SK-N-SH (cell line): Measurements from ENCODE around the gene FOXA1. TPM values are rescaled to one million over a fixed set of nuclear protein-coding genes. Genes with fewer than 3 reads are reported as not detected.

ENCODE experiments used
- CTCF ChIA-PET: fragments of 300-600, 350-600 bp; formaldehyde crosslinking; extraction: SDS; loops from one replicate; lab custom pipeline; 2021; lab: Yijun Ruan, JAX
- POLR2A ChIA-PET: fragments of 350-600 bp; sonication (Branson Sonifier 250); formaldehyde crosslinking; extraction: SDS; loops from one replicate; lab custom pipeline; 2020; ENCODE audit warnings: antibody characterized with exemption, inconsistent platforms; lab: Yijun Ruan, JAX
- DNase-seq: peaks from one replicate; pipeline ENCODE4 v3.0.0; 2012
- H2AFZ ChIP-seq: fragments of 200-600 bp; sonication (generic); 2 replicates; pipeline ENCODE4 v1.8.1; 2016; ENCODE audit warnings: antibody characterized with exemption, mild to moderate bottlenecking, low read depth
- H3F3A ChIP-seq: fragments of 200-600 bp; sonication (generic); replicated peaks from 2 replicates; pipeline ENCODE3; 2016; ENCODE audit warnings: antibody characterized with exemption, mild to moderate bottlenecking; ENCODE audit not compliant: insufficient read depth
- H3K27ac ChIP-seq, 2 experiments: fragments of 200-500 bp in 1 of 2; fragments of 200-600 bp in 1 of 2; sonication (Bioruptor generic) in 1 of 2; sonication (generic), shearing (Covaris generic) in 1 of 2; 2 replicates each; pipeline versions ENCODE4 v1.5.1 to v1.6.1; 2014 to 2016; ENCODE audit warnings: low read depth in 2 of 2, inconsistent platforms in 1 of 2, low read length in 1 of 2, mild to moderate bottlenecking in 1 of 2, mixed read lengths in 1 of 2
- H3K27me3 ChIP-seq: fragments of 200-600 bp; sonication (generic), shearing (Covaris generic); 2 replicates; pipeline ENCODE4 v1.6.1; 2016; ENCODE audit warnings: mixed run types; ENCODE audit not compliant: insufficient read depth
- H3K36me3 ChIP-seq, 2 experiments: fragments of 200-500 bp in 1 of 2; fragments of 200-600 bp in 1 of 2; sonication (Bioruptor generic) in 1 of 2; sonication (generic) in 1 of 2; replicated peaks in 1 of 2; 2 replicates each; pipeline versions ENCODE3 to v1.5.1; 2014 to 2016; ENCODE audit warnings: low read length in 1 of 2, mild to moderate bottlenecking in 1 of 2; ENCODE audit not compliant: insufficient read depth in 2 of 2, control insufficient read depth in 1 of 2
- H3K4me1 ChIP-seq, 2 experiments: fragments of 200-500 bp in 1 of 2; fragments of 200-600 bp in 1 of 2; sonication (Bioruptor generic) in 1 of 2; sonication (generic), shearing (Covaris generic) in 1 of 2; 2 replicates each; pipeline versions ENCODE4 v1.5.1 to v1.6.1; 2014 to 2016; ENCODE audit warnings: low read depth in 1 of 2, low read length in 1 of 2, mixed run types in 1 of 2; ENCODE audit not compliant: insufficient read depth in 2 of 2, control insufficient read depth in 1 of 2
- H3K4me2 ChIP-seq: fragments of 200-600 bp; sonication (generic), shearing (Covaris generic); 2 replicates; pipeline ENCODE4 v1.6.1; 2017; ENCODE audit warnings: mixed run types
- H3K4me3 ChIP-seq, 2 experiments: fragments of 200-500 bp in 1 of 2; fragments of 200-600 bp in 1 of 2; sonication (Bioruptor generic) in 1 of 2; sonication (generic), shearing (Covaris generic) in 1 of 2; 2 replicates each; pipeline versions ENCODE4 v1.5.1 to v1.8.1; 2014 to 2016; ENCODE audit warnings: low read depth in 2 of 2, inconsistent platforms in 1 of 2, low read length in 1 of 2, mild to moderate bottlenecking in 1 of 2, mixed read lengths in 1 of 2, moderate library complexity in 1 of 2
- H3K79me2 ChIP-seq: fragments of 200-600 bp; sonication (generic); 2 replicates; pipeline ENCODE4 v1.8.1; 2017; ENCODE audit warnings: mild to moderate bottlenecking; ENCODE audit not compliant: insufficient read depth
- H3K9ac ChIP-seq: fragments of 200-600 bp; sonication (generic); 2 replicates; pipeline ENCODE4 v1.6.1; 2017; ENCODE audit warnings: mixed run types
- H3K9me2 ChIP-seq: fragments of 200-600 bp; sonication (generic); 2 replicates; pipeline ENCODE4 v1.6.1; 2017; ENCODE audit warnings: mixed run types
- H3K9me3 ChIP-seq: fragments of 200-600 bp; sonication (generic); 2 replicates; pipeline ENCODE4 v1.6.1; 2017; ENCODE audit warnings: mixed run types, mild to moderate bottlenecking, moderate library complexity
- H4K20me1 ChIP-seq: fragments of 200-600 bp; sonication (generic); 2 replicates; pipeline ENCODE4 v1.6.1; 2017; ENCODE audit warnings: mild to moderate bottlenecking, mixed run types; ENCODE audit not compliant: insufficient read depth
- CHD2 ChIP-seq: fragments of 150-350 bp; IDR thresholded peaks from 2 replicates; pipeline ENCODE4 v1.6.1; 2018; ENCODE audit warnings: low read length; ENCODE audit not compliant: partially characterized antibody
- CTCF ChIP-seq: fragments of 200-600 bp; sonication (generic); IDR thresholded peaks from 2 replicates; pipeline ENCODE4 v1.6.1; 2017; ENCODE audit warnings: antibody characterized with exemption, mild to moderate bottlenecking, moderate library complexity
- EZH2phosphoT487 ChIP-seq: fragments of 200-600 bp; sonication (generic); IDR thresholded peaks from 2 replicates; pipeline ENCODE4 v1.6.1; 2017; ENCODE audit warnings: low read depth, mixed run types, mild to moderate bottlenecking, antibody characterized with exemption, moderate library complexity, borderline replicate concordance
- FOSL2 ChIP-seq: IDR thresholded peaks from 2 replicates; pipeline ENCODE4 v1.4.0; 2012; ENCODE audit warnings: low read depth, mild to moderate bottlenecking, moderate library complexity, borderline replicate concordance
- JUND ChIP-seq: IDR thresholded peaks from 2 replicates; pipeline ENCODE4 v1.4.0; 2012
- MXI1 ChIP-seq: IDR thresholded peaks from 2 replicates; pipeline ENCODE4 v1.6.1; 2012; ENCODE audit warnings: mild to moderate bottlenecking, low read depth, low read length, improper control_type of control experiment
- NFIC ChIP-seq: IDR thresholded peaks from 2 replicates; pipeline ENCODE4 v1.4.0; 2012; ENCODE audit warnings: borderline replicate concordance
- POLR2AphosphoS5 ChIP-seq: IDR thresholded peaks from 2 replicates; pipeline ENCODE4 v1.6.1; 2012; ENCODE audit warnings: low read depth, low read length
- RCOR1 ChIP-seq: fragments of 150-350 bp; IDR thresholded peaks from 2 replicates; pipeline ENCODE4 v1.6.1; 2017; ENCODE audit warnings: antibody characterized with exemption, low read length
- RFX5 ChIP-seq: IDR thresholded peaks from 2 replicates; pipeline ENCODE4 v1.6.1; 2012; ENCODE audit warnings: mild to moderate bottlenecking, improper control_type of control experiment, low read length
- SIN3A ChIP-seq: IDR thresholded peaks from 2 replicates; pipeline ENCODE4 v1.6.1; 2012; ENCODE audit warnings: low read depth, mild to moderate bottlenecking, low read length, moderate library complexity, borderline replicate concordance
- TAF1 ChIP-seq: IDR thresholded peaks from 2 replicates; pipeline ENCODE4 v1.6.1; 2012; ENCODE audit warnings: low read depth, mild to moderate bottlenecking, low read length, moderate library complexity, borderline replicate concordance
- TEAD4 ChIP-seq: IDR thresholded peaks from 2 replicates; pipeline ENCODE4 v1.4.0; 2012; ENCODE audit warnings: mild to moderate bottlenecking, borderline replicate concordance; ENCODE audit not compliant: insufficient read depth
- YY1 ChIP-seq: IDR thresholded peaks from 2 replicates; pipeline ENCODE4 v1.4.0; 2012; ENCODE audit warnings: low read depth, mild to moderate bottlenecking
- ZBTB33 ChIP-seq: IDR thresholded peaks from 2 replicates; pipeline ENCODE4 v1.4.0; 2012; ENCODE audit warnings: low read depth, borderline replicate concordance
- WGBS: methylation state at CpG from one replicate; pipeline ENCODE4 v1.1.6; 2017; ENCODE audit warnings: low lambda C conversion rate; 5-methylcytosine and 5-hydroxymethylcytosine counted together
- polyA plus RNA-seq, 3 experiments: library from polyadenylated mRNA; depleted of rRNA; stranded (reverse); fragments of >200 nt; gene quantifications; 2 replicates each; pipeline ENCODE4 v1.2.3, GENCODE V29; 2012
- TF ChIP-seq, protein P1 (sequence below): fragments of 150-350 bp; IDR thresholded peaks from 2 replicates; pipeline ENCODE4 v1.6.1; 2017; ENCODE audit warnings: antibody characterized with exemption, low read length, low read depth, borderline replicate concordance
- TF ChIP-seq, protein P2 (sequence below): fragments of 150-350 bp; IDR thresholded peaks from 2 replicates; pipeline ENCODE4 v1.6.1; 2016; ENCODE audit warnings: mild to moderate bottlenecking, low read depth, low read length

FOXA1 gene
- polyA plus RNA-seq, 1 of the 3 experiments (the other 2 are of a cell fraction), result not detected

- no peak for DNase-seq
- H3F3A ChIP-seq, result no peaks in the 10 kb centered on the region
- ChIA-PET CTCF (no interaction called here), POLR2A (no interaction called here)
- no peaks in the 10 kb centered on the region for H3K9me2 ChIP-seq
- no peaks in the 10 kb centered on the region for H4K20me1 ChIP-seq
- TF ChIP-seq, protein P1, sequence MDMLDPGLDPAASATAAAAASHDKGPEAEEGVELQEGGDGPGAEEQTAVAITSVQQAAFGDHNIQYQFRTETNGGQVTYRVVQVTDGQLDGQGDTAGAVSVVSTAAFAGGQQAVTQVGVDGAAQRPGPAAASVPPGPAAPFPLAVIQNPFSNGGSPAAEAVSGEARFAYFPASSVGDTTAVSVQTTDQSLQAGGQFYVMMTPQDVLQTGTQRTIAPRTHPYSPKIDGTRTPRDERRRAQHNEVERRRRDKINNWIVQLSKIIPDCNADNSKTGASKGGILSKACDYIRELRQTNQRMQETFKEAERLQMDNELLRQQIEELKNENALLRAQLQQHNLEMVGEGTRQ, result no peak
- TF ChIP-seq, protein P2, sequence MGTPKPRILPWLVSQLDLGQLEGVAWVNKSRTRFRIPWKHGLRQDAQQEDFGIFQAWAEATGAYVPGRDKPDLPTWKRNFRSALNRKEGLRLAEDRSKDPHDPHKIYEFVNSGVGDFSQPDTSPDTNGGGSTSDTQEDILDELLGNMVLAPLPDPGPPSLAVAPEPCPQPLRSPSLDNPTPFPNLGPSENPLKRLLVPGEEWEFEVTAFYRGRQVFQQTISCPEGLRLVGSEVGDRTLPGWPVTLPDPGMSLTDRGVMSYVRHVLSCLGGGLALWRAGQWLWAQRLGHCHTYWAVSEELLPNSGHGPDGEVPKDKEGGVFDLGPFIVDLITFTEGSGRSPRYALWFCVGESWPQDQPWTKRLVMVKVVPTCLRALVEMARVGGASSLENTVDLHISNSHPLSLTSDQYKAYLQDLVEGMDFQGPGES, result no peak
- TF ChIP-seq MXI1, result no peak
- no peak for TF ChIP-seq CHD2
- no peak for TF ChIP-seq TEAD4
- no peak for TF ChIP-seq FOSL2
- TF ChIP-seq JUND, result no peak
- TF ChIP-seq RFX5, result no peak
- no peak for TF ChIP-seq ZBTB33
- TF ChIP-seq NFIC, result no peak
- TF ChIP-seq TAF1, result no peak
- TF ChIP-seq SIN3A, result no peak
- no peak for TF ChIP-seq RCOR1
- no peak for TF ChIP-seq CTCF
- no peak for TF ChIP-seq YY1
- no peak for TF ChIP-seq POLR2AphosphoS5
- no peak for TF ChIP-seq EZH2phosphoT487
- no peaks in the 10 kb centered on the region for H3K36me3 ChIP-seq
- no peak overlapping the region for H3K9ac ChIP-seq
- H3K79me2 ChIP-seq, result no peaks in the 10 kb centered on the region
- H3K27ac ChIP-seq, result no peak overlapping the region
- no peak overlapping the region for H3K4me2 ChIP-seq
- H3K4me3 ChIP-seq, result no peak overlapping the region
- no peaks in the 10 kb centered on the region for H3K9me3 ChIP-seq
- 15% methylated on average over 4 of the region's 4 CpGs for WGBS
- H3K27me3 ChIP-seq, result peaks cover 25% of the 10 kb centered on the region
- no peak overlapping the region for H2AFZ ChIP-seq
- no peaks in the 10 kb centered on the region for H3K4me1 ChIP-seq
Observed at GRCh38 chr14:37590428-37591139, 4.5 kb downstream of the FOXA1 start.
